GM19239 (cell line): ENCODE data around the gene TARS1.
A peak's percentile ranks its signal among the peaks of the same experiment; 100 is the strongest.

ENCODE experiments used
- DNase-seq: peaks from one replicate; pipeline ENCODE4 v3.0.0; 2011; ENCODE audit warnings: low spot score; ENCODE audit not compliant: insufficient read length
- FAIRE-seq: peaks from 2 replicates; lab custom pipeline; 2011; peaks lifted over from hg19 to GRCh38; lab: Jason Lieb, UNC

Gene TARS1

GRCh38 chr5:33435893-33436490, 4.8 kb upstream of the TARS1 start:
- DNase-seq (peak; percentile 44), FAIRE-seq (peak; percentile 76)

GRCh38 chr5:33438996-33439395, 1.8 kb upstream of the TARS1 start:
- no peak for DNase-seq

GRCh38 chr5:33439905-33440481, 772 bp upstream of the TARS1 start:
- FAIRE-seq: no peak
- DNase-seq: no peak

More at GRCh38 chr5:33438996-33439395, 1.8 kb upstream of the TARS1 start:
- FAIRE-seq: no peak

- FAIRE-seq (no peak), DNase-seq (no peak)
These were observed 744 bp downstream of the TARS1 start for GRCh38 chr5:33441241-33442177.

- FAIRE-seq (no peak), DNase-seq (no peak)
These were observed 3.8 kb downstream of the TARS1 start for GRCh38 chr5:33444542-33444941.

GRCh38 chr5:33445798-33446197, 5.0 kb downstream of the TARS1 start:
- no peak for FAIRE-seq
- no peak for DNase-seq

GRCh38 chr5:33448118-33448517, 7.4 kb downstream of the TARS1 start:
- DNase-seq (no peak), FAIRE-seq (no peak)

- FAIRE-seq (no peak), DNase-seq (no peak)
These were observed 16.4 kb downstream of the TARS1 start for GRCh38 chr5:33457126-33457525.

GRCh38 chr5:33457817-33458216, 17.1 kb downstream of the TARS1 start:
- FAIRE-seq: no peak
- no peak for DNase-seq

- FAIRE-seq: no peak
These were observed 19.4 kb downstream of the TARS1 start for GRCh38 chr5:33460210-33460609.

GRCh38 chr5:33462456-33462855, 21.7 kb downstream of the TARS1 start:
- no peak for DNase-seq
- FAIRE-seq: no peak

More at GRCh38 chr5:33460210-33460609, 19.4 kb downstream of the TARS1 start:
- DNase-seq: no peak

- DNase-seq (no peak), FAIRE-seq (no peak)
These were observed 24.4 kb downstream of the TARS1 start for GRCh38 chr5:33465120-33465519.

- DNase-seq (no peak), FAIRE-seq (no peak)
These were observed 28.1 kb downstream of the TARS1 start for GRCh38 chr5:33468775-33469435.

- DNase-seq (no peak), FAIRE-seq (no peak)
These were observed 29.8 kb downstream of the TARS1 start for GRCh38 chr5:33470544-33470943.

GRCh38 chr5:33472805-33473409, 32.1 kb downstream of the TARS1 start:
- FAIRE-seq: no peak

GRCh38 chr5:33474004-33474403, 33.2 kb downstream of the TARS1 start:
- FAIRE-seq (no peak), DNase-seq (no peak)

More at GRCh38 chr5:33472805-33473409, 32.1 kb downstream of the TARS1 start:
- DNase-seq: no peak

GRCh38 chr5:33474931-33475499, 34.2 kb downstream of the TARS1 start:
- DNase-seq (no peak), FAIRE-seq (no peak)

GRCh38 chr5:33475706-33476105, 34.9 kb downstream of the TARS1 start:
- DNase-seq: no peak

GRCh38 chr5:33476992-33477391, 36.2 kb downstream of the TARS1 start:
- FAIRE-seq: no peak

More at GRCh38 chr5:33475706-33476105, 34.9 kb downstream of the TARS1 start:
- no peak for FAIRE-seq

GRCh38 chr5:33477816-33478215, 37.1 kb downstream of the TARS1 start:
- FAIRE-seq (no peak), DNase-seq (no peak)

More at GRCh38 chr5:33476992-33477391, 36.2 kb downstream of the TARS1 start:
- DNase-seq: no peak
